Stimulated activated naive CD4-positive, alpha-beta T cell (primary cell): ENCODE results near the gene DOCK10.

Experiments used
- DNase-seq, 6 experiments: peaks; one replicate each; lab custom pipeline; 2025; lab: John Stamatoyannopoulos, UW

DOCK10 gene

DNA sequence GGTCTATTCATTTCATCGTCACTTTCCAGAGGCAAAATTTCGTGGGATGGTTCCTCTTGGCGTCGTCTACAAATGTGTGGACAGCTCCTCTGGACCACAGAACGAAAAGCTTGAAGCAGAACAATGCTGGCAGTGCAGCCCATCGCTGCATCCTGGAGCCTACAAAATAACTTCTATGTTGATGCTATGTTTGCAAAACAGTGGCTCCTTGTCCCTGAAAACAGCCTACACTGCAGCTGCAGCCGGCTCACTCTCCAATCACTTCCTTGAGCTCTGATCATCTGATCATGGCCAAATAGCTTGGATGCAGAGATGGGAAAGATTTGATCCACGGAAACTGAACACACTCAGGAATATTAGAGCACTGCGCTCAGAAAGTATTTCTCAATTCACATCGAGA lies 60.0 kb downstream of the DOCK10 start:
- no peak for DNase-seq

DNA sequence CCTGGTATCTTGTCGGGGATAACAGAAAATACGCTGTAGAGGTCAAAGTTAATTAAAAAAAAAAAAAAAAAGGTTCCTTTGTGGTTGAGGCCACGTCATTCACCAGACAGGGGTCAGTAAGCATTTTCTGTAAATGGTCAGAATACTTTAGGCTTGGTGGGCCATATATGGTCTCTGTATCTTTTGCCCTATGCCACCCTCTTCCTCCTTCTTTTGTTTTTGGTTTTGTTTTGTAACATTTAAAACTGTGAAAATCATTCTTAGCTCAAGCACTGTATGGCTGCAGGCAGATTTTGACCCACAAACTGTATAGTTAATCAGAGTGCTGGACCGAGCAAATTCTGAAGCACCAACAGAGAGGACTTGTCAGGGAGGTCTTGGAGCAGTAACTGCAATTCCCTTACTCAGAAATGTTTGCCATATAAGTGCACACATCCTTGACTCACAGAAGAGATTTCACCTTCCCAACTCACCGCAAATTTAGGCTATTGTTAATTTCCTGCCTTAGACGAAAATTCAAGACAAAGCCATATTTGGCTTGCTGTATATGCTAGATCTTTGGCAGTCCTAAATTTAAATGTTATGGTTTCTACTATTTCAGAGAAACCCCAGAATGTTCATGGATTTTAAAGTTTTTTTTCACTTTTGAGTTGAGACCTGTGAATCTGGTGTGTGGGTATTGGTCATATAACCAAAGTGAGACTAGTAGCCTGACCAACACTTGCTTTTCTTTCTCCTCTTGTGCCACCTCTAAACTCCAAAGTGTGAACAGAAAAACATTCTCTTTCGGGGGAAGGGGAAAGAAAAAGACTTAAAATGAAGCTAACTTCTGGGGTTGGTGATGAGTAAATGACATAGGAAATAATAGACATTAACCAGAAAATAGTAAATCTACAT lies 65.4 kb downstream of the DOCK10 start:
- no peak for DNase-seq

DNA sequence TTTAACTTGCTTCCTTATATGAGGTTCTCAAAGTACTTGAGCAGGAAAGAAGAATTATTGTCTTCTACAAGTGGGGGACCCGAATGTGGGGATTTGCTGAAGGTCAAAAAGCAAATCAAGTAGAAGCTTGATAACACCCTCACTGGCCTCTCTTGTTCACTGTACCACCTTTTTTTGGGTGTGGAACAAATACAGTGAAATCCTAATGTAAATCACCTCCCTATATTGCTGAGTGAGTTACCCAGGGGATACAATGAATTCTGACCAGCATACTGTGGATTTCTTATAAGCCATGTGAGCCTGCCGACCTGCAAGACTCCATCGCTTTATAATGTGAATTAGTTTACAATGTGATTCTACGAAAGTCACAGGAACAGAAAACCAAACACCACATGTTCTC lies 66.5 kb downstream of the DOCK10 start:
- DNase-seq: no peak

DNA sequence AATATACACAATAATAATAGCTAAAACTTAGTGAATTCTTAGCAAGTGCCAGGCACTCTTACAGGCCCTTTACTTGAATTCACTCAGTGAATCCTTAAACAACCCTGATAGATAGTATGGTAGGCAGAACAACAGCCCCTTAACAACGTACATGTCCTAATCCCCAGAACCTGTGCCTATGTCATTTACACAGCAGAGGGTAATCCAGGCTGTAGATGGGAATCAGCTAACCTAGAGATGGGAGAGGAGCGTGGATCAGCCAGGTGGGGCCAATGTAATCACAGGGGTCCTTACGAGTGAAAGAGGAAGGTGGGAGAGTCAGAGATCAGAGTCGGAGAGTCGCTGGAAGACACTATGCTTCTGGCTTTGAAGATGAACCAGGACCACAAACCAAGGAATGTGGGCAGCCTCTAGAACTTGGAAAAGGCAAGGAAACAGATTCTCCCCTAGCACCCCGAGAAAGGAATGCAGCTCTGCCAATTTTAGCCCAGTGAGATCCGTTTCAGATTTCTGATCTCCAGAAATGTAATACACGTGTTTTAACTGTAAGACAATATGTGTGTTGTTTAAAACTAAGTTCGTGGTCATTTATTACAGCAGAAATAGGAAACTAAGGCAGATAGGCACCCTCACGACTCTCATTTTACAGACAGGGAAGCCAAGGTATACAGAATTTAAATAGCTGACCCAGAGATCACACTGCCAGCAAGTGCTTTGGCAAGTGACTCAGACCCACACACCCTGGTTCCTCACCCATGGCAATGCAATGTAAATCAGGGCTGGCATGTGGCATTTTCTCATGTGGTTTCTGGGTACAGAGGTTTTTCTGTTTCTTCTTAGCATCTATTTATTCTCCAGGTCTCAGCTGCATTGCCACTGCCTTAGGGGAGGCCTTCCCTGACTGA lies 68.9 kb downstream of the DOCK10 start:
- no peak for DNase-seq

DNA sequence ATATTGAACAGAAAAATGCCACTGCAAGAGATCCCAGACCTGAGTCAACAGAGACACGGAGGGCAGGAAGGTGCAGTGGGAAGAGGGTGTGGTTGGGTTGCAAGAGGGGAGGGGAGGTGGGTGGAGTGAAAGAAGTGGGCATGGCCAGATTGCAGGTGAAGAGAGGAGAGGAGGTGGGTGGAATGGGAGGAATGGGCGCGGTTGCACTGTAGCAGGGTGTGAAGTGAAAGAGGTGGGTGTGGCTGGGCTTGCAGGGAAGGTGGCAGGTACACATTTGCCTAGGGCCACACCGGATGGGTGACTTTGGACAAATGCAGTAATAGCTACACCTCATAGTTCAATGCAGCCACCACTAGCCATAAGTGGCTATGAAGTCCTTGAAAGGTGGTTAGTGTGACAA lies 71.1 kb downstream of the DOCK10 start:
- DNase-seq: no peak

DNA sequence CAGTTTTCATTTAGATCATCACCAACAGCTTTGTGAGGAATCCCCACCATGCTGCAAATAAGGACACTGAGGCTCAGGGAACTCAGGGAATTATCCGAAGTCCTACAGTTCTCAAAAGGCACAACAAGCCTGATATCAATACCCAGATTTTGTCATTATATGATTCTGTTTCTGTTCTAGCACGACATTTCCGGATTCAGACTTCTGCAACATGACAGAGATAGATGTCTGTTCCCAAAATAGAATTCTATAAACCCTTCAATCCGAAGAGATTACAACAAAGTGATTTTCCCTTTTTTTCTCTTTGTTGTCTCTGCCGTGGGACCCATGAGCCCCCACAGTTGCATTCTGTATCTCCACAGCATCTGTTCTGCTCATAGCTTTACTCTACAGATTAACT lies 72.0 kb downstream of the DOCK10 start:
- no peak for DNase-seq

DNA sequence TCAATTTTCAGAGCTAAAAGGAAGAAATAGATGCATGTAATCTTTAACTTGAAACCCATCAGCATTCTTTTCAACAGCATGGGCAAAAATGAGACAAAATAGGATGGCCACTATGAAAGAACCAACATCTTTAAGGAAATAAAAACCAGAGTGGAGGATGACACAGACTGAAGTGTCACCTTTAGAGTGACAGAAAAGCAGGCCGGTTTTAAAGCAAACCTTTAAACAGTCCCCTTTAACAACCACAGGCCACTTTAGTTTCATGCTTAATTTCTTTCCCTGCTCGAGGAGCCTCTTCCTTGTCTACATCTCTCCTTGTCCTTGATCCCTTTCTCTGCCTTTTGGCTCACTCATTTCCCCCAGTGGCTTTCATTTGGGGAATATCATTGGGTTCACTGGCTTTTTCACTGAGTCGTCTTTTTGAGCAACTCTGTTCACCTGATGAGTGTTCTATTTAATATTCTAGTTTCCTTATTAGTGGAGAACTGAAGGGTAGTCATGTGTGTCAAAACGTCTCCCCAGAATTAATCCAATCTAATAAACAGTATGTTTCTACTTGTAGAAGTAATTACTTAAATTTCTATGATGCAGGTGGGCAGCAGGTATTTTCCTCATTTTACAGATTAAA lies 72.5 kb downstream of the DOCK10 start:
- no peak for DNase-seq

DNA sequence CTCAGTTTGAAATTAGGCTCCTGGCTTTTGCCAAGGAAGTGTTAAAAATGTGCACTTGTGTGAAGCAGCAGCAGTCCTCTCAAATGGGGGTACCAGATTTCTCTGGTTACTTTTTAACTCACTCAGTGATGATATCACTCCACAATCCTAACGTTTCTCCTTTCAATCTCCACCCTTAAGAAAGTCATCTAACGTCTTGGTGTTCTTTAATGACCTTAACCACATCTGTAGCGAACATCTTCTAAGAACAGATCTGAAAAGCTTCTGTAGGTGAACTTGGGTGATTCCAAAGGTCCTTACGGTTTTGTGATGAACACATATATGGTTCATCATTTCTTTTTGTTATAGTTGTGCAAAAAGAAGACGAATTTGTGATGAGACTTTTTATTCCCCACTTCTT lies 73.2 kb downstream of the DOCK10 start:
- no peak for DNase-seq

DNA sequence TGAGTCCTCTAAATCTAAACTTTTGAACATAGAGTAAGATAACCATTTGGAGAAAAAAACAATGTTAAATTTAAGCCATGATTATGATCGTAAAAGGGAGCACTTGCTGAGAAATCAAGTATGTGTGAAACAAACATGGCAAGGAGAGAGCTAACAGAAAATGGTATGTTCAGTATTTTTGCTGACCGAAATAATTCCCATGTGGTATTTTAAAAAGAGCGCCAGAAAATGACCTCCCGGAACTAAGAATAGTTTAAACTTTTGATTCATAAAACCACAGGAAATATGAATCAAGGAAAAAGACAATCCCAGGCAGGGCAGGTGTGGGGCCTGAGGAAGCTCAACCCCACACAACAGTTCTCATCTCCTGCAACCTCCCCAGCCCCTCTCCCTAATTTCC lies 74.2 kb downstream of the DOCK10 start:
- DNase-seq: no peak

DNA sequence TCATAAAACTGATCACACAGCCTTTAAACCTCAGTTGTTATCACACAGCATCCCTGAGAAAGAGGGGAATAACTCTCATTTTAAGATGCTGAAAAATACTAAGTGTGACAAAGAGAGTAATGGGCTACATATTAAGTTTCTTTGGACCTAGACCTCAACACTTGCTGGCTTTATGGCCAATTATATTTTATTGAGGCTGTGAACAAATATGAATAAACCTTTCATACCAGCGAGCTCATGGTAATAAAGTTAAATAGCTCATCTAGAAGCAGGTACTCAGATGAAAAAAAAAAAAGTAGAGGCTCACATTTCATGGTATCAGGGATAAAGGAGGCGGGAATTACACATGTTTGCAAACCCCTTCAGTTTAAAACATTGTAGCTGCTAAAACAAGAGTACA lies 75.7 kb downstream of the DOCK10 start:
- DNase-seq: no peak

DNA sequence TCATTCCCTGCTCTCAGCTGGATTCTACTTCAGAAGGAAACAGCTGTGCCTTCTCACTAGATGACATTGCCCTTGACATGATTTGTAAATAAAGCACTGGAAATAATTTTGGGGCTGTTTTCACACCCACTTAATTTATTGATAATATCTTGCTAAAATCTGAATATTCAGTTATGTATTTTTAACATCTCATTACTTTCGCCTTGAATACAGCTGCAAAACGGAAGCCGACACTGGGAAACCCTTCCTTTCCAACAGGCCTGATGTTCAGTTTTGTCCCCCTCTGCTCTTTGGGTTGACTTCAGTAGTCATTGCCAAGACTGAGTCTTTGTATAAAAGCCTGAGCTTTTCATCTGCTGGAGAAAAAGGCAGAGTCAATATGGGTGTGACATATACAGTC lies 82.7 kb downstream of the DOCK10 start:
- DNase-seq: no peak

DNA sequence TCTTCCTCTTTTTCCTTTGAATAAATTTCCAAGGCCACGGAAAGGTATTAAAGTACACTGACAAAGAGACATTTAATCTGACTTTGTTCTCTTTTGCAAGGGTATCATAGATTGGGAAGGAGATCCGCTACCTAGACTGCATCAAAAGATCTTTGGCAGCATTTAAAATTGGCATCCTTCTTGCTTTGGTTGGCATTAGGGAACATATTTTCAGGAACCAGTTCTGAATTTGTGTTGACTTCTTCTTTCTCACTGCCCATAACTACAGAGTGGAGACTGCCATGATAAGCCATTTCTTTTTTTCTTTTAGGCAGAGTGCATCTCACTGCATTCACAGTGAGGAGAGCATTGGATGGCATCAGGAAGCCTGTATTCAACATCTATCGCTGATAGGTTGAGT lies 83.4 kb downstream of the DOCK10 start:
- DNase-seq: no peak

DNA sequence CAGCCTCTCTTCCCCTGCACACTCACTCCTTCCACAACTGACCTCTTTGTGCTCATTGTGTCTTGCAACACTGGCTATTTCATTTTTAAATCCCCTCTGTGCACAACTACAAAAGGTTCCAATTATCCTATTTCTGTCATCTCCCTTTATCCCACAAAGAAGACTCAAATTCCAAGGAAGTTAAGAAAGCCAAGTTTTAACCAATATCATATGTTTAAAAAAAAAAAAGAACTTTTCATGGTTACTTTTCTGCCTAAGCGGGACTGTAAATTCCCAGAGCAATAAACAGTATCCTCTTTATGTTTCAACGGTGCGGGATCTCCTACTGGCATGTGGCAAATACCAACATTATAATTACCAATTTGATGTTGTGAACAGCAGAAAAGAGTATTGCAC lies 83.8 kb downstream of the DOCK10 start:
- DNase-seq: no peak

DNA sequence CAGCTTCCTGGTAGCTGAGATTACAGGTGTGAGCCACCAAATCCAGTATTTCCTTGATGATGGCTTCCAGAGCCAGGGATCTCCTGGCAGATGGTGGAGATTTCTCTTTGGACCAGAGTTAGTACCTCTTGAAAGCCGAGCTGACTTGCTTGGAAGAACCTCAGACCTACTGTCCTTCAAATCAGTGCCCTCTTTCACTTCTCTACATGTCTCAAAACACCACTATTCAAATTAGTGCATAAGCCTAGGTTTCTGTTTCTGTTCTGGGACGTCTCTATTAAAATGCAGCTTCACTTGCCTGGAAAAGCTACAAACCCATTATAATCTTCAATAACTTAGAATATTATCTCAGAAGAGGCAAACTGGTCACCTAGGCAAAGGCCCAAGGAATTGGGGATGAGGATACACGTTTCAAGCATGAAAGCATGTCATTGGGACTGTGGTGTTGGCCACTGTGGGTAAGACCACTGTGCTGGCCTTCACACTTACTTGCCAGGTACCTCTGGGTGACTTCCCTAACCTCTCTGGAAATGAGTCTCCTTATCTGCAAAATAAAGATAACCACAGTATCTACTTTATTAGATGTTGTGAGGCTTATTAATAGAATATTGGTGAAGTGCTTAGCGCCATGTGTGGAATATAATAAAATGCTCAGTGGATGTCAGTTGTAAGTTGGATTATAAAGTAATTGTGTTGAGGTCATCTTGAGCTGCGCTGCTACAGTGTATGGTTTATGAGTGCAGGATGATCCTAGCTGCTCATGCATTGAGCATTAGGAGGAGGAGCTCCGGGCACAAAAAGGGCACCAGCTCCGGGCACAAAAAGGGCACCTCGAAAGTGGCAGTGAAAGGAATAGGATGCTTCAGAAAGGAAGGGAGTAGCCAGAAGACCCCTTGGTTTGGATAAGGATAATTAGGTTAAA lies 84.5 kb downstream of the DOCK10 start:
- DNase-seq: no peak

DNA sequence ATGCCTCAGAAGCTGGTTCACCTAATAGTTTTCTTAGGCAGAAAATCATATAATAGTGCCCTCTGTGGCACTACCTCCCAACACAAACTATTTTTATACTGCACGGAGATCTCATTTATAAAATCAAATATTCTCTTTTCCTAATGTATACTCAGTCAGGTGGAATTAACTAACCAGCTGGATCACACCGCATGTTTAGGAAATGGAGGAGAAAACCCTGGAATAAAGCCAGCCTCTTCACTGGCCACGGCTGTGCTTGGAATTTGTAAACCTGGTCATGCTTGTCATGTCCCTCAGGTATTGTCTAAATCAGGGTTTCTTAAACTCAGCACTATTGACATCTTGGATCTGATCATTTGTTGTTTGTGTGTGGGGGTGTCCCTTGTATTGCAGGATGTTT lies 85.6 kb downstream of the DOCK10 start:
- no peak for DNase-seq

DNA sequence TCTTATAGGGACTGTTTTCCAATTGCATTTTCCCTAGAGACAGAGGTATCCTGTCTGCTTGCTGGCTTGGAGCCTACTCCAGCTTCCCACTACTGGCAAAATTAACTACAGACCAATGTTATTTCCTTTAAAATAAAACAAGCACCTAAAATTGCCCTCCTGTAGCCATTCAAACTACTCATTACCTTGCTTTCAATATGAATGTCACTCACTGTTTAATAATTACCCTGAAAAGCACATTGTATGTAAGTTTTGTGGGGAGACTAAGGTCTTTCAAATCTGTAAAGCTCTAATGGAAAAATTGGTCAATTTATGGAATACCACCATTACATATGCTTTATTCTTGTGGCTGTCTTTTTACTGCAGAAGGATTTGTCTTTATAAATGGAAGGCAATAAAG lies 87.3 kb downstream of the DOCK10 start:
- no peak for DNase-seq

DNA sequence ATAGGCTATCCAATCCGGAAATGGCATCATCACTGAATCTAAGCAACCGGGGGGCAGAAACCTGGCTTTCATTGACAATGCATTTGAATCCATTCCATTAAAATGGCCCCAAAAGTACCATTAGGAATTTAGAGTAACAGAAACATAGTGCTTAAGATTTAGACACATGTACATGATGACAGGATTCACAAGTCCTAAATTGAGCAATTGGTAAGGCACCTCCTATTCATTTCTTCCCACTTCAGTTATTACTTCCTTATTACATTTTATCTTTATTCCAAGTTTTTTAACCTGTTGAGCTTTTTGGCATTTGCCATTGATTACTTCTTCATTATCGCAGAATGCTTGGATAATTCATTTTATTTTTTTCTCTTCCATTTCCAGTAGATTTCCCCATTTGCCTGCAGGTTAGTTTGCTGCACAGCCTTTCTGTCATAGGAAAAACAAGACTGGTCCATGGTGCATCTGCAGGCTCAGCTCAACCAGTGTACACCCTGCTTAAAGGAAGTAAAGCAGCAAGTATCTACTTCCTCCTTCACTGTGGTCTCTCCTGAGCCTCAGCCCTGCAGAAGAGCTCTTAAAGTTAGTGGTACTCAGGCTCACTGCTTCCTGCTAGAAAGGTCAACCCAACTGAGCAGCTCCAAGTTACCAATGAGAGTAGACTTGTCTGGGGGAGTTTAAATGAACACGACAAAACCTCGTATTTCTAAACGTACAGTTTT lies 89.2 kb downstream of the DOCK10 start:
- DNase-seq: peak in 5 of 6 experiments; percentile 2 to 60 (median 44)

DNA sequence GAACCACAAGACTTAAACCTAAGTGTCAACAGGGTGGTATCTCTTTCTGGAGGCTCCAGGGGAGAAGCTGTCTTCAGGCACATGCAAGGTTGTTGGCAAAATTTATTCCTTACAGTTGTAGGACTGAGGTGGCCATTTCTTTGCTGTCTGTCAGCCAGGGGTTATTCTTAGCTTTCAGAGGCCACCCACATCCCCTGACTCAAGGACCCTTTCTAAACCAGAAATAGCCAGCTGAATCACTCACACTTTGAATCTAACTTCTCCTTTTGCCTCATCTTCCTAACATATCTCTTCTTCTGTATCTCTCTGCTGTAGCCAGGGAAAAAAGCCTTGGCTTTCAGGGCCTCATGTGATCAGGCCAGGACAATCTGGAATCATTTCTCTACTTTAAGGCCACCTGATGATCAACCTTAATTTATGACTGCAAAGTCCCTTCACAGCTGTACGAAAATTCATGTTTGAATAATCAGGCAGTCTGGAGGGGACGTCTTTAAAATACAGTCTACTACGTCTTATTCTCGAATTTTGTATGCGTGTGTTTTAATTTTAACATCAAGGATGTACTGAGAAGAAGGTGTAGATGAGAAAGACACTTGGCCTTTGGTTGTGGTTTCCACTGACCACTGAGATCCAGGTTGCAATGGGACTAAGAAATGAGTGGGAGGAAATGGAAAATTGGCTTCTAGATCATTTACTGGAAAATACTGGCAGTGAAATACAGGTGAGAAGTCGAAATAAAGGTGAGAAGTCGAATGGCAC lies 90.4 kb downstream of the DOCK10 start:
- no peak for DNase-seq

DNA sequence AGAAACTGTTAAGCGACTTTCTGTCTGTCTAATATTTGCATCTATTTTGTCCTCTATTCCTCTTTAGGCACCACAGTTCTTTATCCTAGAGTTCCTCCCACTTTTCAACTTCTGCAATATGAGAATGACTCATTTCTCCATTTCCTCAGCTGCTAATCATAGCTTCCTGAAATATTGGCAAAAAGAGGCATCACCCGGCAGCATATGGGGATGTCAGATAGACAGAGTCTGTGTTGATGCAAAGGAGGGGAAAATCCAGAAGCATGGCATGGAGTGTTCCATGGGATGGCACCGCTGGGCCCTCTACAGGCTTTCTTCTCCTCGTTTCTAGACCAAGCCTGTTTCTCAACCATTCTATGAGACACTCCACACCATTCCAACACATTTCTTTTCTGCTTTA lies 93.4 kb downstream of the DOCK10 start:
- no peak for DNase-seq

DNA sequence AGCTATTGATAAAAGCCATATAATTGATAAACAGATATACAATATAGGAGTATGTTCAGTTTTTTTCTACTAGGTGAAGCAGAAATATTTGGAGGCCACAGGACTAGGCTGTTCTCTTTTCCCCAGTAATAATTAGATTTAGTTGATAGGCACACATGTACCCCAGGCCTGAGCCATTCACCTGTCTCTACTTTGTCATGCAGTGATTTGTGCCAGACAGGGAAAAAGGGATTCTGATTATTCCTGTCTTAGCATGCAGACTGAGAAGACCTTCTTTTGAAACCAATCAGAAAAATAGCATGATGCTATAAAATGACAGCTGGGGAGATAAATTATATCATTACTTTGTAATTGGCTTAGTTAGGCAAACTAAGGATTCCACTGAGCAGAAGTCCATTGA lies 94.3 kb downstream of the DOCK10 start:
- no peak for DNase-seq
